HepG2 (cell line): Measurements from ENCODE around the gene TAL2. TPM values are rescaled to one million over a fixed set of nuclear protein-coding genes. Genes with fewer than 3 reads are reported as not detected.

Experiments used
- E2F2 ChIP-seq: sonication (generic); formaldehyde crosslinking; IDR thresholded peaks from 2 replicates; pipeline ENCODE4 v1.4.0; 2020; ENCODE audit warnings: missing genetic modification reagents, borderline replicate concordance
- FIP1L1 ChIP-seq: fragments of 200-400 bp; formaldehyde crosslinking; IDR thresholded peaks from 2 replicates; pipeline ENCODE4 v1.6.1; 2018; ENCODE audit warnings: low read depth, mild to moderate bottlenecking, low read length, moderate library complexity, borderline replicate concordance; ENCODE audit not compliant: insufficient read depth
- GABPB1 ChIP-seq: IDR thresholded peaks from 2 replicates; pipeline ENCODE4 v1.6.1; 2016; ENCODE audit warnings: mild to moderate bottlenecking, missing genetic modification reagents, moderate library complexity, missing compliant biosample characterization
- HNF1B ChIP-seq: sonication (generic); formaldehyde crosslinking; IDR thresholded peaks from 2 replicates; pipeline ENCODE4 v1.5.1; 2020; ENCODE audit warnings: mild to moderate bottlenecking, moderate library complexity, missing genetic modification reagents
- MTERF4 ChIP-seq: sonication (generic); formaldehyde crosslinking; IDR thresholded peaks from 2 replicates; pipeline ENCODE4 v1.8.0; 2023; ENCODE audit warnings: mild to moderate bottlenecking, missing genetic modification reagents
- MXD4 ChIP-seq: IDR thresholded peaks from 2 replicates; pipeline ENCODE4 v1.6.1; 2016; ENCODE audit warnings: mild to moderate bottlenecking, missing biosample characterization, missing genetic modification reagents
- MYPOP ChIP-seq: sonication (generic); formaldehyde crosslinking; IDR thresholded peaks from 2 replicates; pipeline ENCODE4 v1.8.1; 2023; ENCODE audit warnings: mild to moderate bottlenecking, moderate library complexity, missing genetic modification reagents
- NFIC ChIP-seq: IDR thresholded peaks from 2 replicates; pipeline ENCODE4 v1.6.1; 2012; ENCODE audit warnings: mild to moderate bottlenecking, low read length, inconsistent platforms
- POLR2AphosphoS2 ChIP-seq: IDR thresholded peaks from 2 replicates; pipeline ENCODE4 v1.6.1; 2011; ENCODE audit warnings: low read depth, low read length, improper control_type of control experiment
- RXRA ChIP-seq: sonication (generic); formaldehyde crosslinking; IDR thresholded peaks from 2 replicates; pipeline ENCODE4 v1.5.1; 2020; ENCODE audit warnings: missing genetic modification reagents
- SP2 ChIP-seq: sonication (generic); formaldehyde crosslinking; IDR thresholded peaks from 2 replicates; pipeline ENCODE4 v1.5.1; 2020; ENCODE audit warnings: mild to moderate bottlenecking, missing genetic modification reagents
- TOPORS ChIP-seq: sonication (generic); formaldehyde crosslinking; IDR thresholded peaks from 2 replicates; pipeline ENCODE4 v1.8.0; 2023; ENCODE audit warnings: mild to moderate bottlenecking, missing genetic modification reagents
- ZBTB44 ChIP-seq: sonication (generic); formaldehyde crosslinking; IDR thresholded peaks from 2 replicates; pipeline ENCODE4 v1.4.0; 2020; ENCODE audit warnings: missing genetic modification reagents
- ZGPAT ChIP-seq: IDR thresholded peaks from 2 replicates; pipeline ENCODE4 v1.6.1; 2016; ENCODE audit warnings: mild to moderate bottlenecking
- ZNF430 ChIP-seq: sonication (generic); formaldehyde crosslinking; IDR thresholded peaks from 2 replicates; pipeline ENCODE4 v1.9.0; 2021; ENCODE audit warnings: mild to moderate bottlenecking, missing genetic modification reagents
- ZNF766 ChIP-seq: sonication (generic); formaldehyde crosslinking; IDR thresholded peaks from 2 replicates; pipeline ENCODE4 v1.5.0; 2020; ENCODE audit warnings: missing genetic modification reagents, borderline replicate concordance
- ZNF841 ChIP-seq: sonication (generic); formaldehyde crosslinking; IDR thresholded peaks from 2 replicates; pipeline ENCODE4 v1.8.1; 2023; ENCODE audit warnings: missing genetic modification reagents, borderline replicate concordance
- polyA plus RNA-seq, 8 experiments: library from polyadenylated mRNA; depleted of rRNA in 3 of 8; stranded (reverse) in 7 of 8; unstranded in 1 of 8; fragments of >200 nt; fragmentation: Illumina TruSeq in 4 of 8; extraction: Trizol in 4 of 8; gene quantifications; 2 replicates each; pipeline versions ENCODE4 v1.2.1 to v1.2.3, GENCODE V29; 2011 to 2016; ENCODE audit warnings: low read depth in 4 of 8, missing spikeins in 1 of 8, mixed read lengths in 1 of 8; ENCODE audit not compliant: insufficient read depth in 1 of 8
- total RNA-seq, 5 experiments: library from RNA; depleted of rRNA; stranded (reverse); fragments of >200 nt; fragmentation: Illumina TruSeq; extraction: Trizol; gene quantifications; 2 replicates each; pipeline ENCODE4 v1.2.3, GENCODE V29; 2016; ENCODE audit warnings: low read depth in 1 of 5

Gene TAL2
- total and polyA plus RNA-seq, 2 of the 13 experiments (the other 11 are each of a cell fraction or from before 2014, with no cell fraction given), result 0.22 TPM; not detected in 1

GRCh38 chr9:105694848-105695581, 32.8 kb downstream of the TAL2 start (continued):
- peak; percentile 53; the same call in 1 of the 2 replicates for TF ChIP-seq GABPB1
- no peak for TF ChIP-seq TOPORS (CRISPR knock-in tag)
- peak; percentile 49; the same call in 1 of the 2 replicates for TF ChIP-seq MXD4 (CRISPR knock-in tag)
- no peak for TF ChIP-seq NFIC
- peak; percentile 33; the same call in 1 of the 2 replicates for TF ChIP-seq ZNF430 (CRISPR knock-in tag)
- no peak; the same call in 1 of the 2 replicates for TF ChIP-seq E2F2 (CRISPR knock-in tag)
- peak; percentile 59; the same call in 1 of the 2 replicates for TF ChIP-seq HNF1B (CRISPR knock-in tag)
- TF ChIP-seq ZBTB44, result no peak
- TF ChIP-seq MTERF4 (CRISPR knock-in tag), result peak; percentile 68; the same call in 1 of the 2 replicates
- TF ChIP-seq SP2, result no peak
- no peak for TF ChIP-seq FIP1L1
- TF ChIP-seq ZNF766, result no peak
- peak; percentile 18; the same call in 1 of the 2 replicates for TF ChIP-seq RXRA (CRISPR knock-in tag)
- TF ChIP-seq ZGPAT (CRISPR knock-in tag), result peak; percentile 24; the same call in 1 of the 2 replicates
- no peak for TF ChIP-seq POLR2AphosphoS2
- no peak for TF ChIP-seq ZNF841 (CRISPR knock-in tag)
- 0 out of 2 replicates have a peak, but pooled peaks have one; percentile 14 for TF ChIP-seq MYPOP
